GM19397 (cell line): ENCODE results near the gene CRPPA.
A peak's percentile ranks its signal among the peaks of the same experiment; 100 is the strongest.
"Not testable (repeated sequence)": the region's sequence is repeated elsewhere in the genome, so short reads cannot be mapped to it uniquely, and the experiment has no call there.

Source experiments
- ATAC-seq: cut with Tn5 transposase; IDR thresholded peaks from one replicate; pipeline ENCODE4 v1.9.1; 2021; ENCODE audit warnings: mild to moderate bottlenecking, moderate library complexity; ENCODE audit not compliant: unreplicated experiment

The CRPPA gene

DNA sequence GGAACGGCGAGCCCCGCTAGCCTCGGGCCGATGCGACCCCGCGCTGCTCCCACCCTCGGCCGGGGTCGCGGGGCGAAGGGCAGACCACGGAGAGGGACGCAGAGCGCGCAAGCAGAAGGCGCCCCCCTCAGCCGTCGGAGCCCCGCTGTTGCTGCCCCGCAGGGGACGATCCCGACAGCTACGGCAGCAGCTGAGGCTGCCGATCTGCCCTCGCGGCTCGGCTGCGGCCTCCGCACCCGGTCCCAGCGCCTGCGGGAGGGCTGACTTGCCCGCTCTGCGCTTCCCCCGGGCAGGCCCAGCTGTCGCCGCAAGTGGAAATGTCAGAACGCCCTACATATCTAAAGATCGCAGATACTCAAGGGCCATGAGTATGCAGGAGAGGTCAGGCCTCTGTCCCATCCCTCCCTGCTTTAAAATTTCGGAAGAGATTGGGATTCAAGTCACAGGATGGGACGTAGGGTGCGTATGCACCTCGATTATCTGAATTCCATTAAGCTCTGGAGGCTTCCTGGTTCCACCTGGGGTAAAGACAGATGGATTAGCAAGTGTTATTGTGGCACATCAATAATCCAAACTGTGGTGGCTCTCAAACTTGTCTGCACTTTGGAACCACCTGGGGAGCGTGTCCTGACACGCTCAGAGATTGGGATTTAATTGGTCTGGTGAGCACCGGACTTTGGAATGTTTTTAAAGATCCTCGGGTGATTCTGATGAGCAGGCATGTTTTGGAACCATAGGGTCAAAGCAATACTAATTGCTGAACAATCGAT lies at the start of gene CRPPA:
Gene CRPPA, minus strand, starts transcription at position 206 of the 770 bp plus-strand sequence. CDS start 216 bp downstream, outside the sequence.
- peak; percentile 44 for ATAC-seq

DNA sequence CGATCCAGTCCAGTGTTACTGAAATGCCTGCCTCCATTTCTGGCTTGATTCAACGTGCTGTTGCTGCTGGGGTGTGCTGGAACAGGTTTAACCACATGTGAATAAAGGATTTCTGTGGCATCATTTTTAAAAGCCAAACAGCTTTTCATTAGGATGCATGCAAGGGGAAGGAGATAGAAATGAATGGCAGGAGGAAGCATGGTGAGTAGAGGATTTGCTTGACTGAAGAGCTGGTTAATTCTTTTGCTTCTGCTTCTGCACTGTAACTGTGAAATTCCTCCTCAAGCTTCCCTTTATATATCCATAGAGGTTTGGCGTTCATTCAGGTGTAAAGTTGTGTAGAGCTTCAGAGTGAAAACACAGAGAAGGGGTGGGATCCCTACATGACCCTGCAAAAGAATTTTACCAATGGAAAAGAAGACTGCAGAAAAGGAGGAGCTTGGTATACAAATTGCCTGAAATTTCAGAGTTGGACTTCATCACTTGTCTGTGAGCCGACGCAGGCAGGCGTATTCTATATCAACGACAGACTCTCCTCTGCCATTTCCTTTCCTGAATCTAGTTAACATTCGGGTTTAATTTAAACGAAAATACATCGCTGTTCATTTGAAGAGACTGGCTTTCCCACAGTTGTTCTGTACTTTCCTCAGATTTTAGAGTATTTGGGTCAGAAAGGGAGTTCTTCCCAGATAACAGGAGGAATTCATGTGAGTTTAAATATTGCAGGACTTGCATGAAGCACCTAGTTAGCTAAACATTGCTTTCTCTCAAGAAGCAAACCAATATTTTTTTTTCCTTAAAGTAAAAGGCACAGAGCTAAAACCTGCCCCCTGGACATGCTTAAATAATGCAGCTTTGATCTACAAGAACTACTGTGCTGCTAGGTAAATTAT lies 44.4 kb upstream of the CRPPA start, which contains the start of gene SOSTDC1:
Gene SOSTDC1, minus strand, starts transcription at position 270 of the 893 bp plus-strand sequence. Its CDS starts 70 bp downstream, at position 200.
- ATAC-seq, result no peak

DNA sequence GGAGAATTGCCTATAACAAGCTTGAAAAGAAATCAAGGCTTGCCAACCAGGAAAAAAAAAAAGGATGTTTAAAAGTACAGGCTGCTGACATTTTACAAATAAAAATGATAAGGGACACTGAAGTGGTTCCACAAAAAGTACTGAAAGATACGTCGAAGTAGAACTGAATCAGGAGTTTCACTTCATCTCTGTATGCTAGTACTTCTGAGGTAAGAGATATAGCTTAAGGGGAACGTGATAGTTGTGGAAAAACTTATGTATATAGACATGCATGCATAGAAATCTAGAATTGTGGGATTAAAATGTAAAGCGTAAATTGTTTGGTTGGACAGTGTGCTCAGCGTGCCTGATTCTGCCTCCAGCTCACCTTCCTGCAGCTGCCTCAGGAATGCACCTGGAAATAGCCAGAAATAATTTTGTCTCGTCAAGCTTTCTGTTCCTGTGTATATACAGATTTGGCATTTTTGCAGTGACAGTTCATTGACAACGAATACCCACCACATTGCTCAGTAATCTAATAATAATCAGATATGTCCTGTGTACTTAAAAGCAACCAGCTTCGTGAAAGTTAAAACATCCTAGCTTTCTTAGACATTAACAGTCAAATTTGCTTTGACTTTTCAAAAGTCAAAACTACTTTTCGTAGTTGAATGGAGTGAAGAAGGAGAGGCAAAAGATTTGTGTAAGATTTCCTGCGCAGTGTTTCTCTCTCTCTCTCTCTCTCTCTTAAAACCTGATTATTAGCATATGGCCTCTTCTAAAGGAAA lies 42.8 kb upstream of the CRPPA start:
- no peak for ATAC-seq

DNA sequence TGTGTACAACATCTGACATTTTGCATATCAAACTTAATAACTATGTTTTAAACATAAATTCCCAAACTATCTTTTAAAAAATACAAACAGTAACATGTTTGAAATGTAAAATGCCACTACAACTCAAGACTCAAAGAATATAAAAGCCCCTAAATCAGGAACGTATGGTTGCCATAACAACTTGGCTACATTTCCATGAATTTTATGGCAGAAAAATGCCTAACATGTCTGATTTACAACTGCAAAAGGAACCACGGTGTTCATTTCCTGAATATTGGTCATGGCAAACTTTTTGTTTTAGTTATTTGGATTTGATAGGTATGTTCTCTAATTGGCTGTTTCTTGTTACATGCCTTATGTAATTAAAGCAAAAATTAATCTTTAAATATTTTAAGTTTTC lies 42.2 kb upstream of the CRPPA start:
- no peak for ATAC-seq

DNA sequence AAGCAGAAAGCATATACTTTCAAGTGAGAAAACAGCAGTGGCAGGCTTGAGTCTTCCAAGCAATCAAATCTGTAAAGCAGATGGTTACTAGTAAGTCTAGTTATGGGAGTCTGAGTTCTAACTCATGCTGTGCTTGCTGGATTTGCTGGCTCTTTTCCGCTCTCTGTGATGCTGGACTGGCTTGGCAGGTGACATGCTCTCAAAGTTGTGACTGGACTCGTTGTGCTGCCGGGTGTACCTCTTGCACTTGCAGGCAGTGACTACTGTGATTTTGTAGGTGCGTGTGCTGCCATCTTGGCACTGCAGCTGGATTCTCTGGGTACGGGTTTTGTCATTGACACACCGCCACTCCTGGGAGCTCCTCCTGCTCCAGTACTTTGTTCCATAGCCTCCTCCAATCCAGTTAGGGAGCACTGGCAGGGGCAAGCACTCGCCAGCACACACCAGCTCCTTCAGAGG lies 41.1 kb upstream of the CRPPA start:
- ATAC-seq, result no peak

DNA sequence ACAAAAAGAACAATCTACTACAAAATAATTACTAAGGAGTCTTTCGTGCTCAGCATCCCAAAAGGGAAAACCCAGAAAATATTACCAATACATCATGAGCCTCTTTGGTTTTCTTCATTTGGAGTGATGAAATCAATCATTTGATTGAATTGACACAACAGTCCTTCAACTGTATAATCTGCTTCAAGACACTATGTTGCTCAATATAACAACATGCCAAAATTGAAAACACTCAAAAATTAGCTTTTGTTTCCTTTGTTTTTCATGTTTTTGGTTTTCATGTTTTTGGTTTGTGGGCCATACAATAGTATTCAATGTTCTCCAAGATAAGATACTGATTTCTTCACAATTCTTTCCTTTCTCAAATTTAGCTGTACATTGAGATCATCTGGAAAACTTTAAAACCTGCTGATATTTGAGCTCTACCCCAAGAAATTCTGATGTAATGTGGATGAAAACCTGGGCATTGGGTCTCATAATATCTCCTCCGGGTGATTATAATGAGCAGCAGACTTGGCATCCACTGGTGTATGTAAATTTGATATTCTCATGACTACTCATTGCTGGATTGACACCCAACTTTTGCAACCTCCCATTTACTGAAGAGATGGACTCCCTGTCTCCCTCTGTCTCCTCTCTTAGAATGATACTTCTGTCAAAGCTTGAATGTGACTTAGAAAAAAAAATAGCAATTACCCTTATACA lies 39.6 kb upstream of the CRPPA start:
- ATAC-seq, result no peak

DNA sequence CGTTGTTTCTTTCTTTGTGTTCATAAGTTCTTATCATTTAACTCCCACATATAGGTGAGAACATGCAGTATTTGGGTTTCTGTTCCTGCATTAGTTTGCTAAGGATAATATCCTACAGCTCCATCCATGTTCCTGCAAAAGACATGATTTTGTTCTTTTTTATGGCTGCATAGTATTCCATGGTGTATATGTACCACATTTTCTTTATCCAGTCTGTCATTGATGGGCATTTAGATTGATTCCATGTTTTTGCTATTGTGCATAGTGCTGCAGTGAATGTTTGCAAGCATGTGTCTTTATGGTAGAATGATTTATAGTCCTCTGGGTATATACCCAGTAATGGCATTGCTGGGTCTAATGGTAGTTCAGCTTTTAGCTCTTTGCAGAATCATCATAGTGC lies 35.0 kb upstream of the CRPPA start:
- ATAC-seq, result not testable (repeated sequence)

DNA sequence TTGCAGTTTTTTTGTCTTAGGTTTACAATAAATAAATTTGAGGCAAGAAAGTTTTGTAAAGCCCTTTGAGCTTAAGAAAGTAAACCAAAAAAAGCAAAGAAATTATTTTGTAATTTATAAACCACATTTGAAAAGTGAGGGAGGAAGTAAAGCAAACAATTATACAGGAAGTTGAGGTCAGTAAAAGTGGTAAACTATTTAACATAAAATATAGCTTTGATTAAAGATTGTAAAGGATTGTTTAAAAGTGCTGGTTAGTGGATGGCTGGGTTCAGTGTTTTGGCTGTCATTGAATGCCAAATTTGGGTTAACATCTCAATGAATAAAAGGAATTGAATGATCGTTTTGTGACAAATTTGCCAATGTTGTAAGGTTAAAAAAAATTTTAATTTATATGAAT lies 34.3 kb upstream of the CRPPA start:
- ATAC-seq, result no peak

DNA sequence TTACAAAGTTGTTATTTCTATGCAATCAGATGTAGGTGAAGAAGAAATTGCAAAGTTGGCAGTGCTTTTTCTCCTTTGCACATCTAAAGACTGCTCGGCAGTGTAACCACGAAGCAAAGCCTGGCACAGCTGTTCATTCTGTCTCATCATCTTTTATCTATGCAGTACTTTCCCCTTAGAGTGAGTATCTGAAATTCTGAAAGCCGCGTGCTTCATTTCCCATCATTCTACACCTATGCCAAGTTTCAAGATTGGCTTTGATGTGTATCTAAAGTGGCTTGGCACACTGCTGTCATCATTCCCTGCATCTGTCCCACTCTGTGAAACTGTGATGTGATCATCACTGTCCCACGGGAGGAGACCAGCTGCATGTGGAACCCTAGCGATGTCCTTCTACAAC lies 29.0 kb upstream of the CRPPA start:
- ATAC-seq, result no peak

DNA sequence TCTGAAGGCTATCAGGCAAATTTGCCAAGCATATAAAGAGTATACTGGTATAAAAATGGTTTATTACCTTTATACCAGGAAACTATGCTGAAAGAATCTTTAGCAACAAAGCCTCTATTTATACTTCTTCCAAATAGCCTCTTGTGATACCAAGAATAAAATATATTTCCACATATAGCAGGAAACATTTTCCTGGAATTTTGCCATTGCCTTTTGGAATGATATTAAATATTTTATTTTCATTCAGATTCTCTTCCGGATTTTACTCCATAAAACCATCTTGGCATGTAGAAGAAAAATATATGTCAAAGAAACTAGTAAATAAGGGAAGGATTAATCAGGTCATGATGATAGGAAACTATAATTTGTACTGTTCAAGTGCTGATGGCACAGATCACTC lies 26.5 kb upstream of the CRPPA start:
- ATAC-seq, result no peak

DNA sequence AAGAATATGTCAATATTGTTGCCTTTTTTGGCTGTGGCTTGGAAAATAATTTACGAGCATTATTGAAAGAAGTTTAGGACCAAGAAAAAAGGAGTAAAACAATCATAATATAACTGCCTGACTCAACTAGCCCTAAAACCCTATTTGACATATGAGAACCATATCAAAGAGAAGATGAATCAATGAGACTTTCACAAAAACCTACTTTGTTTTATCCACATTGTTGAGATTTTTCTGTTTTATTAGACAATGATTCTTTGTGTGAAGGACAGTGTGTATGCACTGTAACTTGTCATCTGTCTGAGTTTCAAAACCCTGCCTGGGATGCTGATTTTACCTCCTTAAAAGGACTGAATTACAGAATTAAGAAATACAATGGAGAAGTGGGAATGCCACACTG lies 25.2 kb upstream of the CRPPA start:
- ATAC-seq, result no peak

DNA sequence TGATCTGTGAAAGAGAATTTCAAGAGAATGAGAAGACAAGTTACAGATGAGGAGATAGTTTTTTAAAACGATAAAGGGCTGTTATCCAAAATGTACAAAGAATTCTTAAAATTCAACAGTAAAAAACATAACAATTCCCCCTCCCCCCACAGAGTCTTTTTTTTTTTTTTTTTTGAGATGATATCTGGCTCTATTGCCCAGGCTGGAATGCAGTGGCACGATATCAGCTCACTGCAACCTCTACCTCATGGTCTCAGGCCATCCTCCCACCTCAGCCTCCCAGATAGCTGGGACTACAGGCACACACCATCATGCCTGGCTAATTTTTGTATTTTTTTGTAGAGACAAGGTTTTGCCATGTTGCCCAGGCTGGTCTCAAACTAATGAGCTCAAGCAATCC lies 22.5 kb upstream of the CRPPA start:
- not testable (repeated sequence) for ATAC-seq

DNA sequence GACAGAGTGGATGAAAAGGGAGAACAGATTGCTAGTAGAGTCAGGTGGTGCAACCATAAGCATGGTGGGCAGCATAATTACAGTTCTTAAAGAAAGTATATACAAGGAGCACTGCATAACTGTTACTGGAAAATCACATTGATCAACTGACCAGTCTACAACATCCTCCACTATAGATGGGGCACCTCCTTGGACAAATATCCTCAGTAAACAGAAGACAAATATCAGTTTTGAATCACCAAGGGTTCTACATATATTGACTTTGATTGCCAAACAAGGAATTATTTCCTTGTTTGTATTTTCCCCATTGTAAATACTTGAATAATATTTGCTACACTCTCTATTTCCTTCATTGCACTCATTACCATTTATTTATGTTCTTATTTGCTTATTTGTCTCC lies 17.6 kb upstream of the CRPPA start:
- ATAC-seq, result no peak

DNA sequence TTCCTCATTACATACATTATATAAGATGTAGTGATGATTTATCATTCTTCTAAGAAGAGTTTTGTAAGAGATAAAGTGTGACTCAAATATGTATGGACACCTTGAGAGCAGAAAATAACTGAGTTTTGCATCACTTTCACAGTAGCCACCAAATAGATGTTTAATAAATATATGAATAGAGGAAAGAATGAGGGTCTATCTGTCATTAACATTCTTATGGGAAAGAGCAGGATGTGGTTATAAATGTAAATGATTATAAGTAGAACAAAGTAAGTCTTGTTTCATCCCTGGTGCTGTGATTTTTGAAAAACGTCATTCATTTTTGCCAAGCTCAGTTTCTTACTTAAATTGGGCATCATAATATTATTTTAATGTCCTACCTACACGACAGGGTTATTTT lies 15.0 kb upstream of the CRPPA start:
- ATAC-seq, result no peak

DNA sequence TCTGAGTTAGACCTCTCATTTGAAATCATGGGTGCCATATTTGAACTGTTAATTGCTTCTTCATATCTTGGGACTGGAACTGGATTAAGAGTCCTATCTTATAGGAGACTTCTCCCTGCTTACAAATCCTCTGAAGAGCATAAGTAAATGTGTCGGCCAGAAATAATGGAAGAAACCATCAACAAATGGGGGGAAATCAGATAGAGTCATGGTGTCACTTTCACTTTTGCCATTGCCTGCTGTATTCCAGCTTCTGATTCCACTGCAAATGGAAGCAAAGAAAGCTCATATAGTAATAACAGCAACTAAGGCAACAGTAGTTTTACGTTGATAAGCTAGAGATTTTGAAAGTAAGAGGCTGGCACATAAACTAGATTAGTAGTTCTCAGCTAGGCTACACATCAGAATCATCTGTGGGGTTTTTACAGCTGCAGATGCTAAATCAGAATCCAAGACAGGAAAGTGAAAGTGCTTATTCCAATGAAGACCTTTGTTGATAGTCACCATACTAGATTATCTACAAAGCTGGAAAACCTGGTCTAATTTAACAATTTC lies 12.3 kb upstream of the CRPPA start:
- ATAC-seq, result no peak

DNA sequence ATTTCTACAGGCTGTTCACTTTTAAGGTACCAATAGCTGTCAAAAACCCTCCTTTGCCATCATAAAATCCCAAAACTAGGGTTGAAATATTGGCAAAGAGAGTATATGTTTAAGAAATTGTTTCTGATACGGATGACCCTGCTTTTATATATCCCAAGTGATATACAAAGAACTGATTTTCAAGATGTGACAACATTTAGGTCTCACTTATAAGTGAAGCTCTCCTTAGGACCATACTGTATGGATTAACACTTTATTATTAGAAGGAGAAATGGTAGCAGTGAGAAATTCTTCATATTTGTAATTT lies 11.0 kb upstream of the CRPPA start:
- no peak for ATAC-seq

DNA sequence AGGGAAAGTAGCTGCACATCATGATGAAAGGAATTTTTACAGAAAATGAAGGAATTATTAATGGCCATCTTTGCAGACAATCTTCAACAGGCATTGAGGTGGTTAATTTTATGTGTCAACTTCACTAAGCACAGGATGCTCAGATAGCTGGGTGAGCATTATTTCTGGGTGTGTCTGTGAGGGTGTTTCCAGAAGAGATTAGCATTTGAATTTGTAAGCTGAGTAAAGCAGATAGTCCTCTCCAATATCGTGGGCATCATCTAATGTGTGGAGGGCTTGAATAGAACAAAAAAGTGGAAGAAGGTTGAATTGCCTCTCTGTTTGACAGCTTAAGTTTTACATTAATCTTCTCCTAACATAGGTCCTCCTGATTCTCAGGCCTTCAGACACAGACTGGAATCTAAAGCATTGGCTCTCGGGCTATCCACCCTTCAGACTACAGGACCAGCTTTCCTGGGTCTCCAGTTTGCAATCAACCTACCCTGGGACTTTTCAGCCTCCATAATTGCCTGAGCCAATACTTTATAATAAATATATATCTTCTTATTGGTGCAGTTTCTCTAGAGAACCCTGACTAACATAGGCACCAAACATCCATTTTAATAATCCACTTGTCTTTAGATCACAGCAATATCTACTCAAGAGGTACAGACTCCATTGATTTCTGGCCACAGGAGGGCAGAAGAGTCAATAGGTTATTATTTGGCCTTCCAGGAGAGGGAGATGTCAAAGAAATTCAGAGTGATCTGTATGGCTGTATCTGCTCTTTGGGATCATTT lies 10.5 kb upstream of the CRPPA start:
- no peak for ATAC-seq

DNA sequence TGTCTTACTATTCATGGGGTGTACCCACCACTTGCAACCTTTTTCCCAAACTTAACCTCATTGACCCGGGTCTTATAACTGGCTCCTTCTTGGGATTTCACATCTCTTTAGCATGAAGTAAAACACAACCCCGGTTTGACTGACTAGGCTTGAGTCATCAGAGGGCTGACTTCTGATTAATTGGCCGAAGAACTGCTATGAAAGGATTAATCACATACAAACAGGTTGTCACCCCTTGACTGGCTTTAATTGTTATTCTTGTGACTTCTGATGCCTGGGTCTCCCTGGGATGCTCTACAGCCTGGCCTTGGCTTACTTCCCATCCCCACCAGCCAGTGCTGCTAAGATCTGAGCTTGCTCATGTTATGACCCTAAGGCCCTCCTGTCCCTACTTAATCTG lies 8.8 kb upstream of the CRPPA start:
- no peak for ATAC-seq

DNA sequence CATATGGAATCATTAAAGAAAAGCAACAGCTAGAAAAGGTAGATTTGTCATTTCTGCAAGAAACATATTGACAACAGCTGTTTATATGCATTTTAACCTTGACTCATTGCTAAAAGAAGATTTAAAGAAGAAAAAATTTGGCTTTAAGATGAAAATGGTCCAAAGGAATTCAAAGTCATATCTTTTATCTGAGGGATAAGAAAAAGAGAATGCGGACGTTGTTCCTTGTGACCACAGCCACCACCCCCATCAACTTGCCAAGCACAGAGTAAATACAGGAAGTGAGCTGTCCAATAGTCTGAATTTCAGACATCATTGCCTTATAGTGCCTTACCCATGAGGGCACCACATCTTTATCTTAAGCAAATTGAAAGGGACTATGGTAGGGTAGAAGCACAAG lies 7.3 kb upstream of the CRPPA start:
- ATAC-seq, result no peak

DNA sequence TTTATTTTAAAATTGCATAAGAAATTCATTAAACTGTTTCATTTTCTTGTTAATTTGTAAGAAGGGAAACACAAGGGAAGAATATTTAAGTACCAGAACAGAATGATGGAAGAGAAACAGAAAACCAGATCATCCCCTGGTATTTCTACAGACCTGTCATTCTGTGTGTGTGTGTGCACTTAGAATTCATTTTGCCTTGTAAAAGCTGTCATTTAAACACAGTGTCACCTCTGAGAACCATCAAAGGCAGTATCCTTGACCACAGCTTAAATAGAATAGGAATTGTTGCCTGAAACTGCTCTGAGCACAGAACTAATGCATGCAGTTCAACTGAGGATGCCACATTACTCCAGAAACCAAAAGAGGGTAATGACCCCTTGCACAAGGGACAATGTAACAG lies 6.8 kb upstream of the CRPPA start:
- no peak for ATAC-seq
